GM23248 (cell line): ENCODE results near the gene TMEM35B. TPM values are rescaled to one million over a fixed set of nuclear protein-coding genes. Genes with fewer than 3 reads are reported as not detected.
"Not testable (repeated sequence)": the region's sequence is repeated elsewhere in the genome, so short reads cannot be mapped to it uniquely, and the experiment has no call there.

Source experiments
- DNase-seq: peaks from one replicate; pipeline ENCODE4 v3.0.0-alpha.2; 2015
- H2AFZ ChIP-seq: fragments of 200-600 bp; sonication (generic); 2 replicates; pipeline ENCODE4 v1.6.1; 2016; ENCODE audit warnings: antibody characterized with exemption
- H3F3A ChIP-seq: fragments of 200-600 bp; sonication (generic); 2 replicates; pipeline ENCODE4 v1.6.1; 2016; ENCODE audit warnings: mild to moderate bottlenecking, antibody characterized with exemption, mixed run types; ENCODE audit not compliant: insufficient read depth
- H3K27ac ChIP-seq: fragments of 200-600 bp; sonication (generic); 2 replicates; pipeline ENCODE4 v1.5.1; 2016; ENCODE audit warnings: mild to moderate bottlenecking
- H3K27me3 ChIP-seq: fragments of 200-600 bp; sonication (generic); replicated peaks from 2 replicates; pipeline ENCODE4 v1.6.1; 2016; ENCODE audit warnings: mild to moderate bottlenecking; ENCODE audit not compliant: insufficient read depth
- H3K36me3 ChIP-seq: fragments of 200-600 bp; sonication (generic); 2 replicates; pipeline ENCODE4 v1.6.1; 2016; ENCODE audit warnings: low read depth, mild to moderate bottlenecking
- H3K4me1 ChIP-seq: fragments of 200-600 bp; sonication (generic); 2 replicates; pipeline ENCODE4 v1.6.1; 2016; ENCODE audit warnings: mild to moderate bottlenecking; ENCODE audit not compliant: insufficient read depth
- H3K4me2 ChIP-seq: fragments of 200-600 bp; sonication (generic); one replicate; pipeline ENCODE4 v1.6.1; 2016; ENCODE audit warnings: mild to moderate bottlenecking; ENCODE audit not compliant: unreplicated experiment
- H3K4me3 ChIP-seq: fragments of 200-600 bp; sonication (generic); 2 replicates; pipeline ENCODE4 v1.5.1; 2016; ENCODE audit warnings: mild to moderate bottlenecking
- H3K79me2 ChIP-seq: fragments of 200-600 bp; sonication (generic); 2 replicates; pipeline ENCODE4 v1.6.1; 2016; ENCODE audit warnings: mild to moderate bottlenecking; ENCODE audit not compliant: insufficient read depth
- H3K9ac ChIP-seq: fragments of 200-600 bp; sonication (generic); 2 replicates; pipeline ENCODE4 v1.6.1; 2016; ENCODE audit warnings: mild to moderate bottlenecking
- H3K9me2 ChIP-seq: fragments of 200-600 bp; sonication (generic); 2 replicates; pipeline ENCODE4 v1.6.1; 2016; ENCODE audit warnings: mixed run types, mild to moderate bottlenecking, moderate library complexity; ENCODE audit not compliant: insufficient read depth
- H3K9me3 ChIP-seq: fragments of 200-600 bp; sonication (generic); one replicate; pipeline ENCODE4 v1.6.1; 2017; ENCODE audit warnings: low read depth
- H4K20me1 ChIP-seq: fragments of 200-600 bp; sonication (generic); 2 replicates; pipeline ENCODE4 v1.6.0; 2016; ENCODE audit not compliant: insufficient read depth
- EZH2 ChIP-seq: fragments of 200-600 bp; sonication (generic); IDR thresholded peaks from 2 replicates; pipeline ENCODE4 v1.6.1; 2018; ENCODE audit warnings: antibody characterized with exemption, mild to moderate bottlenecking; ENCODE audit not compliant: insufficient read depth, poor library complexity, severe bottlenecking
- EZH2phosphoT487 ChIP-seq: fragments of 200-600 bp; sonication (generic); IDR thresholded peaks from 2 replicates; pipeline ENCODE4 v1.6.1; 2018; ENCODE audit warnings: antibody characterized with exemption, moderate library complexity, mild to moderate bottlenecking, low read depth; ENCODE audit not compliant: insufficient read depth
- WGBS, 2 experiments: methylation state at CpG; one replicate each; pipeline ENCODE4 v1.1.6; 2015 to 2017; ENCODE audit warnings: low lambda C conversion rate in 2 of 2, low coverage in 1 of 2; ENCODE audit errors: missing lambda C conversion rate in 2 of 2; 5-methylcytosine and 5-hydroxymethylcytosine counted together
- in situ Hi-C: fragments of 300-500 bp; cut with MboI; formaldehyde crosslinking; loops from 2 replicates; pipeline ENCODE4 v1.15.0; 2020
- polyA plus RNA-seq: library from polyadenylated mRNA; unstranded; fragments of >200 nt; fragmentation: Nextera tagmentation; extraction: Ambion mirVana; gene quantifications from 2 replicates; pipeline ENCODE4 v1.2.1, GENCODE V29; 2016
- total RNA-seq: library from RNA; depleted of rRNA; stranded (reverse); fragments of >200 nt; shearing (Covaris generic); gene quantifications from 2 replicates; pipeline ENCODE4 v1.2.3, GENCODE V29; 2014

Gene TMEM35B
- total and polyA plus RNA-seq, 2 experiments from 2014 or later, result 49.9 to 114 TPM

GRCh38 chr1:34965597-34965996 lies 19.6 kb downstream of the TMEM35B start:
- no peak for TF ChIP-seq EZH2phosphoT487
- TF ChIP-seq EZH2, result no peak
- in situ Hi-C loops, result no loop called here

GRCh38 chr1:34950428-34950827 lies 34.7 kb downstream of the TMEM35B start:
- no peaks in the 10 kb centered on the region for H3K36me3 ChIP-seq
- peaks cover 5% of the 10 kb centered on the region; the same call in 1 of the 2 replicates for H3K27me3 ChIP-seq
- no peaks in the 10 kb centered on the region for H3K79me2 ChIP-seq
- H2AFZ ChIP-seq, result no peak overlapping the region
- DNase-seq, result no peak
- H3K4me3 ChIP-seq, result no peak overlapping the region
- H3F3A ChIP-seq, result no peaks in the 10 kb centered on the region
- TF ChIP-seq EZH2phosphoT487, result no peak
- TF ChIP-seq EZH2, result no peak
- no peak overlapping the region for H3K9ac ChIP-seq
- no peak overlapping the region for H3K27ac ChIP-seq
- WGBS, 2 experiments, result 0 to 2% methylated on average over 1 of the region's 1 CpG
- no peaks in the 10 kb centered on the region for H3K9me3 ChIP-seq
- no peaks in the 10 kb centered on the region for H3K9me2 ChIP-seq
- no peaks in the 10 kb centered on the region for H4K20me1 ChIP-seq
- in situ Hi-C loops, result no loop called here
- H3K4me1 ChIP-seq, result no peaks in the 10 kb centered on the region
- no peak overlapping the region for H3K4me2 ChIP-seq

More at GRCh38 chr1:34965597-34965996, 19.6 kb downstream of the TMEM35B start:
- 66 to 87% methylated on average over 2 of the region's 2 CpGs for WGBS, 2 experiments
- Histone ChIP-seq H3K79me2 (no peaks in the 10 kb centered on the region), H3K9me2 (no peaks in the 10 kb centered on the region), H3K9ac (no peak overlapping the region), H3K27me3 (no peaks in the 10 kb centered on the region), H3K27ac (no peak overlapping the region), H3K36me3 (no peaks in the 10 kb centered on the region), H3K4me3 (no peak overlapping the region), H3K9me3 (no peaks in the 10 kb centered on the region), H2AFZ (no peak overlapping the region), H3K4me2 (no peak overlapping the region), H4K20me1 (no peaks in the 10 kb centered on the region), H3K4me1 (no peaks in the 10 kb centered on the region), H3F3A (no peaks in the 10 kb centered on the region)
- no peak for DNase-seq

GRCh38 chr1:34948739-34949138 lies 36.4 kb downstream of the TMEM35B start:
- H3F3A ChIP-seq, H3K4me1 ChIP-seq, H4K20me1 ChIP-seq, H3K27ac ChIP-seq, DNase-seq, in situ Hi-C loops, H3K9ac ChIP-seq, H3K27me3 ChIP-seq, H3K4me3 ChIP-seq, H3K4me2 ChIP-seq, H3K9me2 ChIP-seq, H3K9me3 ChIP-seq, H2AFZ ChIP-seq, H3K79me2 ChIP-seq, H3K36me3 ChIP-seq: not testable (repeated sequence)
- 61 to 62% methylated on average over 10 of the region's 10 CpGs for WGBS, 2 experiments

- H3K4me3 ChIP-seq, H3K36me3 ChIP-seq, H4K20me1 ChIP-seq, H3K79me2 ChIP-seq, H3F3A ChIP-seq, DNase-seq, H3K4me1 ChIP-seq, in situ Hi-C loops, H3K9me3 ChIP-seq, H3K9ac ChIP-seq, H3K9me2 ChIP-seq, H2AFZ ChIP-seq, H3K4me2 ChIP-seq, H3K27ac ChIP-seq: not testable (repeated sequence)
- H3K27me3 ChIP-seq, result peaks cover 13% of the 10 kb centered on the region
- 74 to 79% methylated on average over 28 to 41 of the region's 41 CpGs for WGBS, 2 experiments
Measured at GRCh38 chr1:34947641-34948314, 37.4 kb downstream of the TMEM35B start.

- Histone ChIP-seq H3K4me1 (no peaks in the 10 kb centered on the region), H3F3A (no peaks in the 10 kb centered on the region), H2AFZ (no peak overlapping the region), H3K4me2 (no peak overlapping the region), H3K9me2 (no peaks in the 10 kb centered on the region), H3K9ac (no peak overlapping the region), H3K79me2 (no peaks in the 10 kb centered on the region), H3K27ac (no peak overlapping the region), H3K4me3 (no peak overlapping the region), H3K9me3 (no peaks in the 10 kb centered on the region), H3K36me3 (no peaks in the 10 kb centered on the region), H3K27me3 (peaks cover 17% of the 10 kb centered on the region), H4K20me1 (no peaks in the 10 kb centered on the region)
- WGBS, 2 experiments, result 74 to 78% methylated on average over 6 of the region's 6 CpGs
- DNase-seq, result no peak
- in situ Hi-C loops, result no loop called here
- TF ChIP-seq EZH2 (no peak), EZH2phosphoT487 (no peak)
Measured at GRCh38 chr1:34946211-34946610, 38.9 kb downstream of the TMEM35B start.

- H3F3A ChIP-seq, H3K9ac ChIP-seq, H3K36me3 ChIP-seq, H3K4me2 ChIP-seq, H3K9me3 ChIP-seq, DNase-seq, H3K4me3 ChIP-seq, H3K27ac ChIP-seq, H3K79me2 ChIP-seq, H3K4me1 ChIP-seq, H3K9me2 ChIP-seq, in situ Hi-C loops, H2AFZ ChIP-seq, H4K20me1 ChIP-seq: not testable (repeated sequence)
- peaks cover 17% of the 10 kb centered on the region for H3K27me3 ChIP-seq
- WGBS, 2 experiments, result 54 to 56% methylated on average over 2 of the region's 2 CpGs
Measured at GRCh38 chr1:34941798-34942197, 43.3 kb downstream of the TMEM35B start.
